BE2C (cell line): ENCODE data around the gene KSR1.
"Not testable (repeated sequence)": the region's sequence is repeated elsewhere in the genome, so short reads cannot be mapped to it uniquely, and the experiment has no call there.

Experiments
- DNase-seq: peaks from one replicate; pipeline ENCODE4 v3.0.0-alpha.2; 2020
- H3K27me3 ChIP-seq: fragments of 250-450 bp; sonication (Bioruptor Pico); 2 replicates; pipeline ENCODE4 v1.5.1; 2020; ENCODE audit warnings: mild to moderate bottlenecking
- H3K36me3 ChIP-seq: fragments of 250-450 bp; sonication (Bioruptor Pico); 2 replicates; pipeline ENCODE4 v1.5.1; 2020; ENCODE audit warnings: mild to moderate bottlenecking
- H3K4me1 ChIP-seq: fragments of 250-450 bp; sonication (Bioruptor Pico); 2 replicates; pipeline ENCODE4 v1.5.1; 2020
- H3K4me3 ChIP-seq: 2 replicates; pipeline ENCODE4 v1.5.1; 2011; ENCODE audit warnings: low read depth, low read length
- H3K9me3 ChIP-seq: fragments of 250-450 bp; sonication (Bioruptor Pico); 2 replicates; pipeline ENCODE4 v1.5.1; 2020
- CTCF ChIP-seq: IDR thresholded peaks from 2 replicates; pipeline ENCODE4 v1.5.1; 2012; ENCODE audit warnings: mild to moderate bottlenecking, low read depth, low read length

The KSR1 gene

GRCh38 chr17:27668488-27668823 lies 212.2 kb downstream of the KSR1 start:
- Histone ChIP-seq H3K9me3 (no peaks in the 10 kb centered on the region), H3K4me1 (no peaks in the 10 kb centered on the region), H3K27me3 (no peaks in the 10 kb centered on the region), H3K36me3 (no peaks in the 10 kb centered on the region), H3K4me3 (no peak overlapping the region)
- DNase-seq, result no peak
- TF ChIP-seq CTCF, result no peak

DNA sequence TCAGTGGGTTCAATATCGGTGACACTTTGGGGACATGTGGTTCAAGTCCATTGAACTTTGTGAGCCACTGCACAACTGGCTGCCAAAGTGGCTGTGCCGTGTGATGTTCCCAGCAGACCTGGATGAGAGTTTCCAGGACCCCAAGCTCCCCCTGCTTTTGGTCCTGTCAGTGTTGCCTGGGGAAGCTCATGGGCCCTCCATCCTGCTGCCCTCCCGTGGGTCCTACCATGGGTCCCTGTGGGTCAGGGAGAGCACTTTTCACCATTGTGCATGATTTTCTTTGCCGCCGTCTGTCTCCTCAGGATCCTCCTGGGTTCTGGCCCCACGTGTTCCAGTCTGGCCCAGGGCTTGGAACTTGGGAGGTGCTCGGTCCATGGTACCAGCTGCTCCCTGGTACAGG lies 212.9 kb downstream of the KSR1 start:
- Histone ChIP-seq H3K9me3 (no peaks in the 10 kb centered on the region), H3K27me3 (no peaks in the 10 kb centered on the region), H3K4me3 (no peak overlapping the region), H3K4me1 (no peaks in the 10 kb centered on the region), H3K36me3 (no peaks in the 10 kb centered on the region)
- no peak for TF ChIP-seq CTCF
- DNase-seq, result no peak

- H3K4me3 ChIP-seq, result no peak overlapping the region
- no peaks in the 10 kb centered on the region for H3K9me3 ChIP-seq
- TF ChIP-seq CTCF, result no peak
- DNase-seq, result no peak
- no peaks in the 10 kb centered on the region for H3K27me3 ChIP-seq
- H3K36me3 ChIP-seq, result no peaks in the 10 kb centered on the region
- H3K4me1 ChIP-seq, result no peaks in the 10 kb centered on the region
Measured at GRCh38 chr17:27669850-27670249, 213.6 kb downstream of the KSR1 start.

- Histone ChIP-seq H3K4me1 (no peaks in the 10 kb centered on the region), H3K9me3 (no peaks in the 10 kb centered on the region), H3K36me3 (no peaks in the 10 kb centered on the region), H3K27me3 (no peaks in the 10 kb centered on the region), H3K4me3 (no peak overlapping the region)
- no peak for TF ChIP-seq CTCF
- DNase-seq, result no peak
Measured at GRCh38 chr17:27670791-27671590, 214.7 kb downstream of the KSR1 start.

- no peak for TF ChIP-seq CTCF
- no peaks in the 10 kb centered on the region for H3K4me1 ChIP-seq
Measured at GRCh38 chr17:27671591-27671910, 215.3 kb downstream of the KSR1 start.

GRCh38 chr17:27671977-27672480 lies 215.8 kb downstream of the KSR1 start:
- not testable (repeated sequence) for DNase-seq

More at GRCh38 chr17:27671591-27671910, 215.3 kb downstream of the KSR1 start:
- Histone ChIP-seq H3K36me3 (no peaks in the 10 kb centered on the region), H3K9me3 (no peaks in the 10 kb centered on the region), H3K4me3 (no peak overlapping the region), H3K27me3 (no peaks in the 10 kb centered on the region)
- DNase-seq, result no peak

More at GRCh38 chr17:27671977-27672480, 215.8 kb downstream of the KSR1 start:
- H3K4me3 ChIP-seq, H3K4me1 ChIP-seq, H3K9me3 ChIP-seq, H3K27me3 ChIP-seq, H3K36me3 ChIP-seq: not testable (repeated sequence)
